Choroid plexus epithelial cell (primary cell): ENCODE measurements around the gene NAE1.

Experiments used
- DNase-seq: peaks from one replicate; pipeline ENCODE4 v3.0.0-alpha.2; 2010; ENCODE audit warnings: low read depth
- H3K4me3 ChIP-seq: 2 replicates; pipeline ENCODE4 v1.5.1; 2011; ENCODE audit warnings: low read depth, mild to moderate bottlenecking, control low read depth, low read length, moderate library complexity
- TF ChIP-seq, protein P1 (sequence below): conservative IDR thresholded peaks from 2 replicates; pipeline ENCODE4 v1.5.1; 2011; ENCODE audit warnings: low read depth, mild to moderate bottlenecking, control low read depth, inconsistent platforms, low read length, moderate library complexity

NAE1 gene

DNA sequence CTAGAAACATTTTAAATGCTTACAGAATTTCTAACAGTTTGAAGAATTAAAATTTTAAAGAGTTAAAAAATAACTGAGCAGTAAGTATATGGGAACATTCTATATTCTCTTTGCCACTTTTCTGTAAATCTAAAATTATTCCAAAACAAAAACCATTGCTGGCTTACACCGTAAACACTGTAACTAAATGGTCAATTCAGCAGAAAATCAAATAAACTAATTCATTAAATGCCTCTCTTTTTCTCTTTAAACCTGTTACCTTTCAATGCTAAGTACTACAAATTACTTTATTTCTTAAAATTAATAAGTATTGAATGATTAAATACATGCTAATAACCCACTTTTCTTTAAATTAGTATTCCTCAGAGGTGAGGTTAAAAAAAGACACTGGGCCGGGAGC is 43.3 kb downstream of the NAE1 start:
- TF ChIP-seq, protein P1, sequence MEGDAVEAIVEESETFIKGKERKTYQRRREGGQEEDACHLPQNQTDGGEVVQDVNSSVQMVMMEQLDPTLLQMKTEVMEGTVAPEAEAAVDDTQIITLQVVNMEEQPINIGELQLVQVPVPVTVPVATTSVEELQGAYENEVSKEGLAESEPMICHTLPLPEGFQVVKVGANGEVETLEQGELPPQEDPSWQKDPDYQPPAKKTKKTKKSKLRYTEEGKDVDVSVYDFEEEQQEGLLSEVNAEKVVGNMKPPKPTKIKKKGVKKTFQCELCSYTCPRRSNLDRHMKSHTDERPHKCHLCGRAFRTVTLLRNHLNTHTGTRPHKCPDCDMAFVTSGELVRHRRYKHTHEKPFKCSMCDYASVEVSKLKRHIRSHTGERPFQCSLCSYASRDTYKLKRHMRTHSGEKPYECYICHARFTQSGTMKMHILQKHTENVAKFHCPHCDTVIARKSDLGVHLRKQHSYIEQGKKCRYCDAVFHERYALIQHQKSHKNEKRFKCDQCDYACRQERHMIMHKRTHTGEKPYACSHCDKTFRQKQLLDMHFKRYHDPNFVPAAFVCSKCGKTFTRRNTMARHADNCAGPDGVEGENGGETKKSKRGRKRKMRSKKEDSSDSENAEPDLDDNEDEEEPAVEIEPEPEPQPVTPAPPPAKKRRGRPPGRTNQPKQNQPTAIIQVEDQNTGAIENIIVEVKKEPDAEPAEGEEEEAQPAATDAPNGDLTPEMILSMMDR: no peak
- DNase-seq: no peak
- no peak overlapping the region for H3K4me3 ChIP-seq

DNA sequence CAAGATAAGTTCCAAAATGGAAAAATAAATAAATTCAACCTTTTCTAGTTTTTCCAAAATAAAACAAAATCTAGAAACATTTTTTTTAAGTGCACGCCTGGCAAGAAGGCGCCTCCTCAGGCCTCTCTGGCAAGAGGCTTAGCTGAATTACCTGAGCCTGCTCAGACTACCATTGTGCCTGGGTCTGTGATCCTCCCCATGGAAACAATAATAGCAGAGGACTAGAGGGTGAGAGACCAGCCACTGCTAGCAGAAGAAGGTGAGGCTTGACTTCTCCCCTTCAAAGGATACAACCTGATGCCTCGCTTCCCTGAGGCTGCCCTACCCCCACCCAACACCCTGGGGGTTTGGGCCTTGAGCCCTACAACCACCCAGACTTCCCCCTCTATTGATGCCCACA is 44.2 kb downstream of the NAE1 start:
- no peak for DNase-seq
- TF ChIP-seq, protein P1: no peak
- no peak overlapping the region for H3K4me3 ChIP-seq

DNA sequence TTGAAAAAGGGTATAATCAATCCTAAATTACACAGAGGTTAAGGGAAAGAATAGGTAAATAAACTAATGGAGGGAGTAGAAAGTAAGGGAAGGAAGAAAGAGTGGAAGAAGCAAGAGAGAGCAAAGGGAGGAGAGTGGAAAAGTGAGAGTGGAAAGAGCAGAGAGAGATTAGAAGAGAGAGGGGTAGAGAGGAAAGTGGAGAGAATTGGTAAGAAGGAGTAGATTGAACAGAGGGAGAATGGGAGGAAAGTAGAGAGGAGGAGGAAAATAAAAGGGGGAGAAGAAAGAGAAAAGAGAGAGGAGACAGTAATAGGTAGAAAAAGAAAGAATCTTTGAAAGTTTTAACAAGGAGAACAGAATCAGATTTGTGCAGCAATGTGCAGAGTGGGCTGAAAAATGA is 54.3 kb downstream of the NAE1 start:
- no peak overlapping the region for H3K4me3 ChIP-seq
- TF ChIP-seq, protein P1: no peak
- DNase-seq: no peak

DNA sequence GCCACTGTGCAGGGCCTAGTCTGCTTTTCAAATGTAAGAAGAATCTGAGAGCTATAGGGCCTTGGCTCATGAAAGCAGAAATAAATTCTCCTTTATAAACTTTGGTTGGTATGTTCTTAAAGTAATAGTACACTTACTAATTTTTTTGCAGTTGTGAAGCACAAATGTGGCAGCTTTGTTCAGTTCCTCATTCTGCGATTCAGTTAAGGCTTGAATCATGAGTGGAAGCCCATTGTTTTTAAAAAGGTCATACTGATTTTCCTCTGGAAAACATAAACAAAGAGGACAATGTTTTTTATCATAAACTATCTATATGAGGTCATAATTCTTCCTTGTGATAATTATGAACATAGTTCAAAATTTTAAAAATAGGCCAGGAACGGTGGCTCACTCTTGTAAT is 55.8 kb downstream of the NAE1 start:
- no peak overlapping the region for H3K4me3 ChIP-seq
- TF ChIP-seq, protein P1: no peak
- DNase-seq: no peak

DNA sequence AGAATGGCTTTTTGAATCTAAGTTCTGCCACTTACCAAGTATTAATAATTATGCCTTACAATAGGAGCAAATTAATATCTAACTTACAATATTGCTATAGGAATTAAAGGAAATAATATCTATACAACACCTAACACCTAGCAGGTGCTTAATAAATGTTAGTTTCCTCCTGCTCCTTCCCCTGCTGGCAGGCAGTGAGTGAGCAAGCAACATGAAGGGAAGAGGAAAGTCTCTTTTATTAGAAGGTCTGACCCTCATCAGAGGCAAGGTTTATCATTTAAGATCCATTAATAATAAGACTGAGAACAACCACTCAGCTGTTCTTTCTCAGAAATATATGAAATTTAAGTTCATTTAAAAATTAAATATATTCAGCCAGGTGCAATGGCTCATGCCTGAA is 72.7 kb downstream of the NAE1 start:
- no peak for DNase-seq
- H3K4me3 ChIP-seq: no peak overlapping the region
- TF ChIP-seq, protein P1: peak; percentile 14

DNA sequence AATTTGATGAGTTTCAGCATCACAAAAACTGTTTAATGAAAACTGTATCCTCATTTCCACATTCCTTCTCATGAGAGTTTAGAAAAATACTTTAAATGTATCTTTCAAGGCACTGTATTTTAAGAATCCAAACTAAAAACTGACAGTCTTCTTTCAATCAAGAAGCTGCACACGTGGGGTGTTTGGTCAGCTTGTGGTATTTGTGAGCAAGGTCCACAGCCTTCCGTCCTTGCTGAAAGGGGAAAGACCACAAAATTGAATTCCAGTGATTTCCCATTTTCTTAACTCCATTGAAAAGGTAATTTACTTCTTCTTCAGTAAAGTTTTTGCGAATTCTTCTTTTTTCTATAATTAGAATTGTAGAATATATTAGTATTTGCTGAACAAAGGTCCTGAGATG is 76.0 kb downstream of the NAE1 start:
- TF ChIP-seq, protein P1: no peak
- H3K4me3 ChIP-seq: no peak overlapping the region
- no peak for DNase-seq

DNA sequence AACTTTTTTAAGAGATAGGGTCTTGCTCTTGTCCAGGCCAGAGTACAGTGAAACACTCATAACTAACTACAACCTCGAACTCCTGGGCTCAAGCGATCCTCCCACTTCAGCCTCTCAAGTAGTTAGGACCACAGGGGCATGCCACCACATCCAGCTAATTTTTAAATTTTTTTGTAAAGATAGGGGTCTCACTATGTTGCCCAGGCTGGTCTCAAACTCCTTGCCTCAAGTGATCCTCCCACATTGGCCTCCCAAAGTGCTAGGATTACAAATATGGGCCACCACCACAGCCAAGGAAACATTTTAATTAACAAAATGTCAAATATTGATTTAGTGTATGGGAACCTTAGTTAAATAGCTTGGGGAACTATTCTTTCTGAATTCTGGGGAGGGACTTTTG is 76.6 kb downstream of the NAE1 start:
- TF ChIP-seq, protein P1: no peak
- DNase-seq: no peak
- H3K4me3 ChIP-seq: no peak overlapping the region
